Gastrocnemius medialis (tissue), 4 donors: Measurements from ENCODE around the gene PPP1R11.

Source experiments
- CTCF ChIP-seq, 5 experiments: fragments of 450-650 bp in 3 of 5; fragments of 200-600 bp in 2 of 5; sonication (generic) in 2 of 5; IDR thresholded peaks in 4 of 5; conservative IDR thresholded peaks in 1 of 5; 1 replicate in 4 of 5; 2 replicates in 1 of 5; pipeline ENCODE4 v1.5.1; 2016 to 2019; ENCODE audit warnings: antibody characterized with exemption in 5 of 5, mild to moderate bottlenecking in 3 of 5, moderate library complexity in 3 of 5
- POLR2A ChIP-seq, 2 donors: fragments of 450-650 bp; IDR thresholded peaks; one replicate each; pipeline ENCODE4 v1.6.1; 2017; ENCODE audit warnings: antibody characterized with exemption in 2 of 2, mild to moderate bottlenecking in 2 of 2, moderate library complexity in 2 of 2

GRCh38 chr6:30116724-30117123, 49.7 kb downstream of the PPP1R11 start:
- TF ChIP-seq CTCF (IDR thresholded peaks at IDR 0.05 in 4 of 5, conservative IDR thresholded peaks at IDR 0.05 in 1 of 5) (no peak), POLR2A (IDR thresholded peaks at IDR 0.05) (no peak)
